ENCODE data around the gene RHOXF2B. TPM values are rescaled to one million over a fixed set of nuclear protein-coding genes. Genes with fewer than 3 reads are reported as not detected.
"Not testable (repeated sequence)": the region's sequence is repeated elsewhere in the genome, so short reads cannot be mapped to it uniquely, and the experiment has no call there.

Gene RHOXF2B
- total RNA-seq: not detected in 2 replicates

GRCh38 chrX:120077590-120077989 is at the start of gene RHOXF2B:
TSS of gene RHOXF2B (minus strand) at chrX:120077690. CDS start at chrX:120077552, 138 bp downstream.
- DNase-seq (ENCODE audit: extremely low read depth, low read depth, low spot score): not testable (repeated sequence)

- DNase-seq (ENCODE audit: extremely low read depth, low read depth, low spot score): no peak
These were observed 48.0 kb upstream of the RHOXF2B start for GRCh38 chrX:120125444-120125843.

DNA sequence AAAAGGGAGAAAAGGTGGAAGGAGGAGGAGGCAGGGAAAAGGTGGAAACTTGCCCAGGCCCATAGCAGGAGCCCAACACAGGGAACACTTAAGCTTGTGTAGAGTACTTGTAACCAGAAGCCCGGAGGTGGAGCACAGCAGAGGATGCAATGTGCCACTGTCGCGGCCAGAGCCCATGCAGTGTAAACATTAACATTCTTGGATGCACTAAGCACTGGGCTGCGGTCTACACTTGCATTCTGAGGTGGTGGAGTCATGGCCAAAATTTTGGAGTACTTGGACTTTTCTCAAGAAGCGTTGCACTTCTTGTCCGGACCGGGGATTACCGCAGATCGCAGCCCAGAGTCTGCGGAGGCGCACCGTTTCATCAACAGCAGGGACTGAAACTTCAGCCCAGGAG is 42.7 kb upstream of the RHOXF2B start:
- no peak for DNase-seq (ENCODE audit: extremely low read depth, low read depth, low spot score)

DNA sequence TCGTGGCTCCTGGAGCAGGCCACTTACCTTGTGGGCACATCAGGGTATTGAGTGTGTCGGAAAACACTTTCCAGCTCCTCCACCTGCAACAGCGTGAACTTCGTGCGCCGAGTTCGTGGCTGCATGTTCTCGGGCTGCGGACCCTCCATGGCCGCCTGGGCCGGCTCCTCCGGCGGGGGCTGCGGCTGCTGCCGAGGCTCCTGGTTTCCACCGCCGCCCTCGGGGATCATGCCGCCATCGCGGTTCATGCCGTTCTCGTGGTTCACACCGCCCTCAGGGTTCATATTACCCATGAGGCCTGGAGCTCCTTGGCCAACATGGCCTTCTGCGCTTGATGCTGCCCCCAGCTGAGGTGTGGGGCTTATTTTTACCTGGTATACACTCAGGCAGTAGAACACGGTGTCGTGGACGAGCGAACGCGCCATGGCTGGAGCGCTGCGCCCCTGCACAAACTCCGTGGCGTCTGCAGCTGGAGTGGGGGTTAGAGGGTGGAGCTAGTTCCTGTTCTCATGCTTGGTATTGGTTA is 38.0 kb upstream of the RHOXF2B start, which contains the start of gene RHOXF1:
TSS of gene RHOXF1 (minus strand) at position 476 of the 526 bp plus-strand sequence. CDS start at position 425, 51 bp downstream.
- no peak for DNase-seq (ENCODE audit: extremely low read depth, low read depth, low spot score)

DNA sequence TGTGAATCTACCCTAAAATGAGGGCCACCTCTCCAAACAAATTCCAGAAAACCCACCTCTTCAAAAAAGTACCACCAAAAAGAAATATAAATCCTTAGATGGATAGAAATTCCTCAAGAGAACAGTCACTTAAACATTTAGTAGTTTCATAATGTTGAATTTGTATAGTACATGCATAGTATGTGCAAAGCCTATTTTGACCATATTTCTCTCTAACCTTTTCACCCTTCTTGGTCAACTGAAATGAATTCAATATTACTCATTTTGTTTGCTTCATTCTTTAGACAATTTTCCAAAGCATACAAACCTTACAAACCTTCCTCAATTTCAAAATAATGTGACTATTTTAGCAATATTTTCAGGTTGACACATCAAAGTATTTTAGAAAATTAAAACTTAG is 34.1 kb upstream of the RHOXF2B start:
- DNase-seq (ENCODE audit: extremely low read depth, low read depth, low spot score): no peak

- DNase-seq (ENCODE audit: extremely low read depth, low read depth, low spot score): no peak
These were observed 31.9 kb upstream of the RHOXF2B start for GRCh38 chrX:120109378-120109777.

DNA sequence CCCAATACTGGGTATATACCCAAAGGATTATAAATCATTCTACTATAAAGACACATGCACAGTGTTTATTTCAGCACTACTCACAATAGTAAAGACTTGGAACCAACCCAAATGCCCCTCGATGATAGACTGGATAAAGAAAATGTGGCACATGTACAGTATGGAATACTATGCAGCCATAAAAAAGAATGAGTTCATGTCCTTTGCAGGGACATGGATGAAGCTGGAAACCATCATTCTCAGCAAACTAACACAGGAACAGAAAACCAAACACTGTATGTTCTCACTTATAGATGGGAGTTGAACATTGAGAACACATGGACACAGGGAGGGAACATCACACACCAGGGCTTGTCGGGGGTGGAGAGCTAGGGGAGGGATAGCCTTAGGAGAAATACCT is 27.2 kb upstream of the RHOXF2B start:
- not testable (repeated sequence) for DNase-seq (ENCODE audit: extremely low read depth, low read depth, low spot score)

DNA sequence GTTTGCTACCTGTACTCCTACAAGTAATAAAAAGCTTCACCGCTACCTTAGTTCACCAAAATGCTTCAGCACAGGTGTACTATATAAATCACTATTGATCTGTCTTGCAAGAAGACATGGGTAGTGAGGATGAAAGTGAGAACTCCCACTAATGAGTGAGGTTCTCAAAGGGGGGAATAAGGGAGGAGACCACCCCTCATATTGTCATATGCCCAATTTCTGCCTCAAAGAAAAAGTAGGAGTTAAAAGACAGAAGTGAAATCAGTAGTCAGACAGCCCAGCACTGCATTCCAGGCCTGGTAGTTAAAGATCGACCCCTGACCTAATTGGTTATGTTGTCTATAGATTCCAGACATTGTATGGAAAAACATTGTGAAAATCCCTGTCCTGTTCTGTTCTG is 23.6 kb upstream of the RHOXF2B start:
- DNase-seq (ENCODE audit: extremely low read depth, low read depth, low spot score): not testable (repeated sequence)

DNA sequence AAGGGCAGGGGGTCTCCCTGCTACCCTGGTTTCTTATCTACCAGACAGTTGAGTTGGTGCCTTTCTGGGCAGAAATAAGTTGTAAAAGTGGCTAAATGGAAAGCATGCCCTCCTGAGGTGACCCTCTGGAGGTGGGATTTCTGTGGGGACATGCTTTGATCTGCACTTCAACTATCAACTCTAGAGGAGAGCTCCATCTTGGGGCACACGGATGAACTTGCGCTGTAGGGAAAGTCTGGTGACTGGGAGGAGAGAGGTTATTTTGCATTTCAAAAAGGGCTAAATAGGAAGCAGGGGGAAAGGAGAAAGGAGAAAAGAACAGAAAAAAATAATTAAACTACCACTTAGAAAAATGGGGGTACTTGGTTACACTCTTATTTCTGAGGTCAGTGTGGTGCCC is 12.7 kb upstream of the RHOXF2B start:
- no peak for DNase-seq (ENCODE audit: extremely low read depth, low read depth, low spot score)

DNA sequence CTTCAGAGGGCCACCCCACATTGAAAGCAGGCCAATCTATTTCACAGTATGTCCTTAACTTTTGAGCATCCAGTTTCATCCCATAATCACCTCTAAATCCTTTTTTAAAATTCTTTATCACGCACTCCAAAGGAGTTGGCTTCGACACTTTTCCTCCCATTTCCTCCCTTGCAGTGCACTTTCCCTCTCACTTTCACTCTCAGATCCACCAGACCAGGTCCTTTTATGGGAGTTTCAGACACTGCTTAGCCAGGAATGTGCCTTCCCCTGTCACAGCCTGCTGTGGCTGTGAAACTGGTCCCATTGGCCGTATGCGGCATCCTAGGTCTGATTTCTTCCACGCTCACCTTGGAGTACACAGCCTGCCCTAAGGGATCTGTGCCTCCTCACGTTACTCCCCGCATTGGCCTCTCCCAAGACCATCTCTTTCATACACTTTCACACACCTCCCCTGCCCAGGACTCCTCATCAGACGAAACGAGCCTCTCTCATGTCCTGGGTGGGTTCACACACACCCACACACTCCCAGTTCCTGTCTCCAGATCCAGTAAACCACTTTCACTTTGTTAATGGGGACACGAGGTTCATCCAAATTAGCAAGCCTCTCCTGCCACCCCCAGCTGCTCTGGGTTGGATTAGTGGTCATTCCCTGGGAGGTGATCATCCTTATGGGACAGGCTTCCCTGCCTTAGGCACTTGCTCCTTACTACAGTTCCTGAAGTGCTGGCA is 10.0 kb upstream of the RHOXF2B start:
- DNase-seq (ENCODE audit: extremely low read depth, low read depth, low spot score): no peak

DNA sequence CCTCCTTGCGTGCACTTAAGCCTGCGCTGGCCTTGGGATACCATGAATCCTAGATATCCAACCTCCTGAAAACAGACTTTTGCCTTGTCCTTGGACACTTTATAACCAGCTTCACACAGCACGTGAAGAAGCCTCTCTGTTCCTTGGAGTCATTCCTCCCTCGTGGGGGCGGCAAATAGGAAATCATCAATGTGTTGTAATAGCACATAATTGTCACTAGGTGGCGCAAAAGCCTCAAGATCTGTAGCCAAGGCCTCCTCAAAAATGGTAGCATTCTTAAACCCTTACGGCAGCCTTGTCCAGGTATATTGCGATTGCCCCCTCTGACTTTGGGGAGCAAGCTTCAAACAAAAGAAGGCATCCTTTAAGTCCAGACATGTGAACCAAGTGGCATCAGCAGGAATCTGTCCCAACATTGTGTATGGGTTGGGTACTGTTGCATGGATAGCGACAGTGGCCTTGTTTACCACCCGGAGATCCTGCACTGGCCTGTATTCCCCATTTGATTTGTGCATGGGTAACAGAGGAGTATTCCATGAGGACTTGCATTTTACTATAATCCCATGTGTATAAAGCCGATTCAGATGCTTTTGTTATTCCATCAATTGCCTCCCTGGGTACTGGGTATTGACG is 8.2 kb upstream of the RHOXF2B start:
- DNase-seq (ENCODE audit: extremely low read depth, low read depth, low spot score): not testable (repeated sequence)

GRCh38 chrX:120066169-120066568 is 11.3 kb downstream of the RHOXF2B start:
- not testable (repeated sequence) for DNase-seq (ENCODE audit: extremely low read depth, low read depth, low spot score)

DNA sequence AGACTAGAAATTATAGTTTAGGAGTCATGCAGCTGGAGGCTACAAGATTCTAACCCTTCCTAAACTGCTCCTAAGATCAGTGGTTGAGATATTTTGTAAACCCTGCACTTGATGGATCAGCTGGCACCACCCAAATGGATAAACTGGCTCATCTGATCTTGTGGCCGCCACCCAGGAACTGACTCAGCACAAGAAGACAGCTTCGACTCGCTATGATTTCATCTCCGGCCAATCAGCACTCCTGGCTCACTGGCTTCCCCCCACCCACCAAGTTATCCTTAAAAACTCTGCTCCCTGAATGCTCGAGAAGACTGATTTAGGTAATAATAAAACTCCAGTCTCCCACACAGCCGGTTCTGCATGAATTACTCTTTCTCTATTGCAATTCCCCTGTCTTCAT is 34.8 kb downstream of the RHOXF2B start:
- DNase-seq (ENCODE audit: extremely low read depth, low read depth, low spot score): not testable (repeated sequence)

- not testable (repeated sequence) for DNase-seq (ENCODE audit: extremely low read depth, low read depth, low spot score)
These were observed 35.2 kb downstream of the RHOXF2B start for GRCh38 chrX:120042247-120042646.

- not testable (repeated sequence) for DNase-seq (ENCODE audit: extremely low read depth, low read depth, low spot score)
These were observed 37.3 kb downstream of the RHOXF2B start for GRCh38 chrX:120040176-120040575.

GRCh38 chrX:120039087-120039733 is 38.3 kb downstream of the RHOXF2B start:
- not testable (repeated sequence) for DNase-seq (ENCODE audit: extremely low read depth, low read depth, low spot score)

GRCh38 chrX:120036704-120037103 is 40.8 kb downstream of the RHOXF2B start:
- no peak for DNase-seq (ENCODE audit: extremely low read depth, low read depth, low spot score)

GRCh38 chrX:120035522-120036309 is 41.8 kb downstream of the RHOXF2B start:
- DNase-seq (ENCODE audit: extremely low read depth, low read depth, low spot score): not testable (repeated sequence)

DNA sequence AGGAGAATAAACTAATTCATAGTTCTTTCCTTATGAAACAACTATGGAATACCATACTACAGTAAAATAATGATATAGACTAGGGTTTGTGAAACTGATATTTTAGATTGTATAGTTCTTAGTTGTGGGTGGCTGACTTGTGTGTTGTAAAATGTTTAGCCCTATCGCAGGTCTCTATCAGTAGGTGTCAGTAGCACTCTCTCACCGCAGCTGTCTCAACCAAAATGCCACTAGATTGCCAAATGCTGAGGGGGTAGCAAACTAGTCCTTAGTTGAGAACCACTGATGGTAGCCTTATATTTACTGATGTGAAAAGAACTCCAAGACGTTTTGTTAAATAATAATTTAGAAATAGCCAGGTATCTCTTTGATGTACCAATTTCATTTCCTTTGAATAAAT is 48.1 kb downstream of the RHOXF2B start:
- no peak for DNase-seq (ENCODE audit: extremely low read depth, low read depth, low spot score)

DNA sequence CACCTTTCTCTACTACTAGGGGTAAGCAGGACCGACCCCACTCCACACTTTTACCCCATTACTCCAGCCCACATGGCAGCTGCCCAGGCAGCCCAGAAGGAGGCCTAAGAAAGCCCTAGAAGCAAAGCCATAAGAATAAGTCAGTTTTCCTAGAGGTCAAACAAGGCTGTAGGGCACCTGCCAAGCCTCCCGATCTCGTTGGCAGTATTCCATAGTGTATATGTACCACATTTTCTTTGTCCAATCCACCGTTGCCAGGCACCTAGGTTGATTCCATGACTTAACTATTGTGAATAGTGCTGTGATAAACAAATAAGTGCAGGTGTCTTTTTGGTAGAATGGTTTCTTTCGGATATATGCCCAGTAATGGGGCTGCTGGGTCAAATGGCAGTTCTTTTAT is 54.2 kb downstream of the RHOXF2B start:
- no peak for DNase-seq (ENCODE audit: extremely low read depth, low read depth, low spot score)

GRCh38 chrX:120022763-120023162 is 54.7 kb downstream of the RHOXF2B start:
- DNase-seq (ENCODE audit: extremely low read depth, low read depth, low spot score): no peak
